Activated naive CD4-positive, alpha-beta T cell treated with anti-CD3 and anti-CD28 coated beads for 36 hours (primary cell): ENCODE results near the gene NAPG. TPM values are rescaled to one million over a fixed set of nuclear protein-coding genes. Genes with fewer than 3 reads are reported as not detected.

Source experiments
- CTCF ChIA-PET: fragments of 350-600 bp; sonication (Branson Sonifier 250); formaldehyde crosslinking; loops from one replicate; lab custom pipeline; 2021; ENCODE audit warnings: antibody characterized with exemption; lab: Charles Lee
- DNase-seq: peaks from one replicate; pipeline ENCODE4 v3.0.0-alpha.2; 2020
- H3K27ac Mint-ChIP-seq: one replicate; pipeline ENCODE4 v1.8.0; 2021; ENCODE audit warnings: mild to moderate bottlenecking, mixed read lengths
- H3K27me3 Mint-ChIP-seq: one replicate; pipeline ENCODE4 v1.8.0; 2021; ENCODE audit warnings: low read depth, mixed read lengths
- H3K36me3 Mint-ChIP-seq: one replicate; pipeline ENCODE4 v1.8.0; 2021; ENCODE audit warnings: low read depth, mixed read lengths
- H3K4me1 Mint-ChIP-seq: one replicate; pipeline ENCODE4 v1.8.0; 2021; ENCODE audit warnings: low read depth, mixed read lengths
- H3K4me3 Mint-ChIP-seq: one replicate; pipeline ENCODE4 v1.8.0; 2021; ENCODE audit warnings: mild to moderate bottlenecking, moderate library complexity, mixed read lengths
- H3K9me3 Mint-ChIP-seq: one replicate; pipeline ENCODE4 v1.8.0; 2021; ENCODE audit warnings: mixed read lengths
- intact Hi-C: fragments of 100-400 bp; cut with micrococcal nuclease; formaldehyde crosslinking; loops from one replicate; pipeline ENCODE4 v1.15.1; 2023
- total RNA-seq, 2 experiments: library from RNA; stranded (reverse); gene quantifications; one replicate each; pipeline ENCODE4 v1.2.3, GENCODE V29; 2021

The NAPG gene
- total RNA-seq, 2 experiments from 2014 or later, result 20.2 to 21.0 TPM

DNA sequence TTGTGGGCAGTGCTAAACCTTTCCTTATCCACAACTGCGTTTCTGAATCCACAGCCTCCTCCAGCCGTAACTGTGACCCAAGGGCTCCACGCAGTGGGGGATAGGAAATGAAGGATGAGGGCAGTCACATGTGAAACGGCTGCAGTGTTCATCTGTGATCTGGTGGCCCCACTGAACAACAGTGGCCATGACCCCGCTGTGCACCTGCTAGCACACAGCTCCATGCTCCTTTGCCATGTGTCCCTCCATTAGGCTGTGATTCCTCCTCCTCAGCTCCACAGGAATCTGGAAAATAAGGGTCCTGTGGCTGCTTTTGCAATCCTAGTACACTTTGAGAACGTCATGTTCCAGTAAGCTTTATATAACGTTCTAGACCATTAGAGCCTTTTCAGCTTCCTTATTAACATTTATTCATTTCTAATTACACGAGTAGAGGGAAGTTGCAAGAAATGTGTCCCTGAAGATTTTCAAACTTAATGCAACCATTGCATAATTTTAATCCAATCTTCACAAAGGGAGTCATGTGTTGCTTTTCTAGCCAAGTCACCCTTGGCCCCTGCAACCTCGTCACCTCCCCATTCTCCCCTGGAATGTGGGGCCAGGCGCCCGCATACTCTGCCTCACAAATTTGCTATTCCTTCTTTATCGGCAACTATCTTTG lies 7.1 kb upstream of the NAPG start:
- intact Hi-C loops, result no loop called here
- peaks cover 4% of the 10 kb centered on the region for H3K4me1 Mint-ChIP-seq
- peaks cover 19% of the 10 kb centered on the region for H3K27me3 Mint-ChIP-seq
- DNase-seq, result no peak
- no peaks in the 10 kb centered on the region for H3K9me3 Mint-ChIP-seq
- H3K4me3 Mint-ChIP-seq, result no peak overlapping the region
- CTCF ChIA-PET, result interaction anchor here (2.2 to 4.5 kb wide), 2 partner anchors 28 to 547 kb away, joined by 6 to 32 read pairs; no protein-coding TSS in a partner anchor
- H3K27ac Mint-ChIP-seq, result no peak overlapping the region
- no peaks in the 10 kb centered on the region for H3K36me3 Mint-ChIP-seq

- peaks cover 19% of the 10 kb centered on the region for H3K27me3 Mint-ChIP-seq
Observed at GRCh38 chr18:10519366-10519765, 6.5 kb upstream of the NAPG start.

GRCh38 chr18:10519999-10520935 lies 5.6 kb upstream of the NAPG start:
- H3K27ac Mint-ChIP-seq, result no peak overlapping the region
- H3K4me1 Mint-ChIP-seq, result peaks cover 14% of the 10 kb centered on the region
- no peaks in the 10 kb centered on the region for H3K9me3 Mint-ChIP-seq
- DNase-seq, result peak; percentile 84
- CTCF ChIA-PET, result interaction anchor here (0.7 to 4.5 kb wide), 2 partner anchors 40 to 548 kb away, joined by 3 to 32 read pairs; no protein-coding TSS in a partner anchor
- H3K4me3 Mint-ChIP-seq, result no peak overlapping the region
- H3K27me3 Mint-ChIP-seq, result peaks cover 17% of the 10 kb centered on the region
- no peaks in the 10 kb centered on the region for H3K36me3 Mint-ChIP-seq
- intact Hi-C loops, result loop anchor here (1.0 to 10.0 kb wide), 5 partner anchors 29 to 1905 kb away; partner anchors contain the start of gene NDUFV2

More at GRCh38 chr18:10519366-10519765, 6.5 kb upstream of the NAPG start:
- H3K4me1 Mint-ChIP-seq, result peaks cover 5% of the 10 kb centered on the region
- DNase-seq, result no peak
- intact Hi-C loops, result no loop called here
- H3K36me3 Mint-ChIP-seq, result no peaks in the 10 kb centered on the region
- H3K9me3 Mint-ChIP-seq, result no peaks in the 10 kb centered on the region
- no peak overlapping the region for H3K4me3 Mint-ChIP-seq
- CTCF ChIA-PET, result interaction anchor here (2.2 to 4.5 kb wide), 2 partner anchors 28 to 548 kb away, joined by 6 to 32 read pairs; no protein-coding TSS in a partner anchor
- no peak overlapping the region for H3K27ac Mint-ChIP-seq

GRCh38 chr18:10521566-10521965 lies 4.3 kb upstream of the NAPG start:
- no peak overlapping the region for H3K27ac Mint-ChIP-seq
- peaks cover 18% of the 10 kb centered on the region for H3K4me1 Mint-ChIP-seq
- no peak for DNase-seq
- no peaks in the 10 kb centered on the region for H3K9me3 Mint-ChIP-seq
- H3K27me3 Mint-ChIP-seq, result peaks cover 17% of the 10 kb centered on the region
- H3K4me3 Mint-ChIP-seq, result no peak overlapping the region
- intact Hi-C loops, result loop anchor here (2.0 to 10.0 kb wide), 4 partner anchors 31 to 1907 kb away; partner anchors contain the start of gene NDUFV2
- H3K36me3 Mint-ChIP-seq, result no peaks in the 10 kb centered on the region
- CTCF ChIA-PET, result interaction anchor here (1.8 kb wide), 1 partner anchor 31 kb away, joined by 6 read pairs; no protein-coding TSS in a partner anchor

DNA sequence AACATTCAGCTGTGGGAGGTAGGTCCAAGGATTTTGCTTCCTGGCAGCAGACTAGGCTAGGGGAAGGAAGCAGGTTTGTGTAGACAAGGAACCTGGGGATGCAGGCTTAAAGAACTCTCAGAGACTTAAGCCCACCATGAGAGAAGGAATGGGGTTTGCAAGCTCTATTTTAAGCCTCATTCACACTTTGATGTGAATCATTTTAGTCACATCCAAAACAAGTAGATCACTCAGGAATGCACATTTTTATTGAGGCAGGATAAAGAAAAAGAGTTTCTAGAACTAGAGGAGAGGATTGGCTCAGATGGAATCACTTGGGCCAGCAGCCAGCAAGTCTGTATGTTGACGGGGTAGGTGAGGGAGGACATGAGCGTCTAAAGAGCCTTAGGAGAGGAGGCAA lies 3.3 kb upstream of the NAPG start:
- no peak for DNase-seq
- intact Hi-C loops, result loop anchor here (10.0 kb wide), 3 partner anchors 488 to 1908 kb away; partner anchors contain the start of gene NDUFV2
- no peaks in the 10 kb centered on the region for H3K36me3 Mint-ChIP-seq
- no peaks in the 10 kb centered on the region for H3K9me3 Mint-ChIP-seq
- peaks cover 24% of the 10 kb centered on the region for H3K4me1 Mint-ChIP-seq
- H3K4me3 Mint-ChIP-seq, result no peak overlapping the region
- H3K27me3 Mint-ChIP-seq, result peaks cover 12% of the 10 kb centered on the region
- CTCF ChIA-PET, result interaction anchor here (1.8 kb wide), 1 partner anchor 32 kb away, joined by 6 read pairs; no protein-coding TSS in a partner anchor
- H3K27ac Mint-ChIP-seq, result no peak overlapping the region

- intact Hi-C loops, result loop anchor here (10.0 kb wide), 3 partner anchors 489 to 1909 kb away; partner anchors contain the start of gene NDUFV2
- H3K27ac Mint-ChIP-seq, result no peak overlapping the region
- CTCF ChIA-PET, result interaction anchor here (1.8 kb wide), 1 partner anchor 33 kb away, joined by 6 read pairs; no protein-coding TSS in a partner anchor
- no peak overlapping the region for H3K4me3 Mint-ChIP-seq
- peaks cover 9% of the 10 kb centered on the region for H3K27me3 Mint-ChIP-seq
- no peaks in the 10 kb centered on the region for H3K9me3 Mint-ChIP-seq
- DNase-seq, result no peak
- no peaks in the 10 kb centered on the region for H3K36me3 Mint-ChIP-seq
- peaks cover 31% of the 10 kb centered on the region for H3K4me1 Mint-ChIP-seq
Observed at GRCh38 chr18:10523544-10523943, 2.3 kb upstream of the NAPG start.

- H3K36me3 Mint-ChIP-seq, result no peaks in the 10 kb centered on the region
- CTCF ChIA-PET, result interaction anchor here (1.8 kb wide), 1 partner anchor 553 kb away, joined by 9 read pairs; no protein-coding TSS in a partner anchor
- H3K27ac Mint-ChIP-seq, result peak overlapping the region; percentile 47
- no peaks in the 10 kb centered on the region for H3K9me3 Mint-ChIP-seq
- peak overlapping the region; percentile 95 for H3K4me3 Mint-ChIP-seq
- intact Hi-C loops, result loop anchor here (1.0 to 10.0 kb wide), 7 partner anchors 490 to 1910 kb away; partner anchors contain the start of genes NDUFV2, PPP4R1 and RALBP1
- no peak for DNase-seq
- H3K4me1 Mint-ChIP-seq, result peaks cover 40% of the 10 kb centered on the region
- no peaks in the 10 kb centered on the region for H3K27me3 Mint-ChIP-seq
Observed at GRCh38 chr18:10524507-10525370, 1.1 kb upstream of the NAPG start.

- Mint-ChIP-seq H3K27ac (no peak overlapping the region), H3K27me3 (no peaks in the 10 kb centered on the region), H3K9me3 (no peaks in the 10 kb centered on the region), H3K4me1 (peaks cover 43% of the 10 kb centered on the region), H3K36me3 (peaks cover 2% of the 10 kb centered on the region), H3K4me3 (peak overlapping the region; percentile 95)
- CTCF ChIA-PET, result interaction anchor here (1.8 kb wide), 1 partner anchor 554 kb away, joined by 9 read pairs; no protein-coding TSS in a partner anchor
- no peak for DNase-seq
- intact Hi-C loops, result loop anchor here (1.0 to 10.0 kb wide), 7 partner anchors 491 to 1911 kb away; partner anchors contain the start of genes NDUFV2, PPP4R1 and RALBP1
Observed at GRCh38 chr18:10525371-10525691, 496 bp upstream of the NAPG start.

DNA sequence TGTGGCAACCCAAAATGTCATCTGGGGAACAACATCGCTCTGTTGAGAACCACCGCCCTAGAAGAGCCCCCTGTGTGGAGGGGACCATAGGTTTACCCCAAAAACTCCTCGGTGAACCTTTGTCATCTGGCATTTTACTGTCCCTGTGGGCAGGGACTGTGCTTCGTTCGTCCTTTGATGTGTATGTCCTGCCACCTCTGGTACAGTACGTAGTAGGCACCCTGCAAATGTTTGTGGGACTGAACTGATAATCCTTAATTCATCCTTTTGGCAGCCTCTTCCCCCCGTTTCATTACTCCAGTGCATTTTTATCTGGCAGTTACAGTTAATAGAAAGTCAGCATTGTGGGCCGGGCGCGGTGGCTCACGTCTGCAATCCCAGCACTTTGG lies 728 bp downstream of the NAPG start:
- Mint-ChIP-seq H3K4me3 (peak overlapping the region; percentile 86), H3K9me3 (no peaks in the 10 kb centered on the region), H3K4me1 (peaks cover 49% of the 10 kb centered on the region), H3K27me3 (no peaks in the 10 kb centered on the region), H3K36me3 (peaks cover 3% of the 10 kb centered on the region), H3K27ac (peak overlapping the region; percentile 83)
- CTCF ChIA-PET, result interaction anchor here (1.2 kb wide), 1 partner anchor 33 kb away, joined by 3 read pairs; no protein-coding TSS in a partner anchor
- DNase-seq, result no peak
- intact Hi-C loops, result loop anchor here (2.0 to 10.0 kb wide), 7 partner anchors 260 to 1912 kb away; partner anchors contain the start of genes IMPA2, NDUFV2 and PPP4R1

- no peak overlapping the region for H3K4me3 Mint-ChIP-seq
- no peaks in the 10 kb centered on the region for H3K9me3 Mint-ChIP-seq
- no peaks in the 10 kb centered on the region for H3K27me3 Mint-ChIP-seq
- no peak overlapping the region for H3K27ac Mint-ChIP-seq
- no peak for DNase-seq
- peaks cover 5% of the 10 kb centered on the region for H3K36me3 Mint-ChIP-seq
- intact Hi-C loops, result loop anchor here (5.0 to 10.0 kb wide), 5 partner anchors 494 to 1914 kb away; partner anchors contain the start of genes NDUFV2 and PPP4R1
- CTCF ChIA-PET, result no interaction called here
- peaks cover 49% of the 10 kb centered on the region for H3K4me1 Mint-ChIP-seq
Observed at GRCh38 chr18:10528439-10528838, 2.6 kb downstream of the NAPG start.

- no peaks in the 10 kb centered on the region for H3K9me3 Mint-ChIP-seq
- no peak for DNase-seq
- H3K4me3 Mint-ChIP-seq, result peak overlapping the region; percentile 38
- peak overlapping the region; percentile 87 for H3K27ac Mint-ChIP-seq
- intact Hi-C loops, result loop anchor here (2.0 kb wide), 1 partner anchor 1321 kb away; the partner anchor contains the start of gene CHMP1B
- CTCF ChIA-PET, result interaction anchor here (0.9 kb wide), 1 partner anchor 13 kb away, joined by 5 read pairs; no protein-coding TSS in a partner anchor
- H3K36me3 Mint-ChIP-seq, result peaks cover 9% of the 10 kb centered on the region
- H3K27me3 Mint-ChIP-seq, result no peaks in the 10 kb centered on the region
- H3K4me1 Mint-ChIP-seq, result peaks cover 43% of the 10 kb centered on the region
Observed at GRCh38 chr18:10530002-10530401, 4.2 kb downstream of the NAPG start.
